ENCODE data around the gene SCG5.

Gene SCG5

GRCh38 chr15:32676169-32676568 lies 34.7 kb downstream of the SCG5 start:
- TF ChIP-seq CTCF (IDR thresholded peaks at IDR 0.05) = no peak
- Mint-ChIP-seq H3K9me3 (no peaks in the 10 kb centered on the region), H3K36me3 (ENCODE audit: low read depth) (peaks cover 16% of the 10 kb centered on the region), H3K4me1 (peaks cover 15% of the 10 kb centered on the region), H3K27me3 (ENCODE audit: low read depth, poor library complexity) (no peaks in the 10 kb centered on the region), H3K4me3 (no peak overlapping the region), H3K27ac (no peak overlapping the region)
- DNase-seq = no peak

GRCh38 chr15:32677238-32677750 lies 35.8 kb downstream of the SCG5 start:
- no peak for DNase-seq
- no peaks in the 10 kb centered on the region for H3K9me3 Mint-ChIP-seq

GRCh38 chr15:32679298-32679690 lies 37.8 kb downstream of the SCG5 start:
- Mint-ChIP-seq H3K27me3 (ENCODE audit: low read depth, poor library complexity) (peaks cover 3% of the 10 kb centered on the region), H3K36me3 (ENCODE audit: low read depth) (peaks cover 25% of the 10 kb centered on the region), H3K9me3 (no peaks in the 10 kb centered on the region), H3K4me1 (peaks cover 26% of the 10 kb centered on the region), H3K4me3 (no peak overlapping the region), H3K27ac (no peak overlapping the region)
- TF ChIP-seq CTCF (IDR thresholded peaks at IDR 0.05) = no peak
- no peak for DNase-seq

More at GRCh38 chr15:32677238-32677750, 35.8 kb downstream of the SCG5 start:
- Mint-ChIP-seq H3K4me3 (no peak overlapping the region), H3K27me3 (ENCODE audit: low read depth, poor library complexity) (peaks cover 3% of the 10 kb centered on the region), H3K27ac (no peak overlapping the region), H3K36me3 (ENCODE audit: low read depth) (peaks cover 25% of the 10 kb centered on the region), H3K4me1 (peaks cover 15% of the 10 kb centered on the region)
- no peak for TF ChIP-seq CTCF (IDR thresholded peaks at IDR 0.05)

- peaks cover 10% of the 10 kb centered on the region for H3K9me3 Mint-ChIP-seq
- no peak overlapping the region for H3K4me3 Mint-ChIP-seq
- H3K4me1 Mint-ChIP-seq = peaks cover 18% of the 10 kb centered on the region
- TF ChIP-seq CTCF (IDR thresholded peaks at IDR 0.05) = no peak
- peaks cover 3% of the 10 kb centered on the region for H3K27me3 Mint-ChIP-seq (ENCODE audit: low read depth, poor library complexity)
- no peak for DNase-seq
- peaks cover 55% of the 10 kb centered on the region for H3K36me3 Mint-ChIP-seq (ENCODE audit: low read depth)
- no peak overlapping the region for H3K27ac Mint-ChIP-seq
These were observed 41.1 kb downstream of the SCG5 start for GRCh38 chr15:32682569-32682968.

- no peak overlapping the region for H3K4me3 Mint-ChIP-seq
- peaks cover 57% of the 10 kb centered on the region for H3K36me3 Mint-ChIP-seq (ENCODE audit: low read depth)
- H3K27me3 Mint-ChIP-seq (ENCODE audit: low read depth, poor library complexity) = peaks cover 3% of the 10 kb centered on the region
- no peak for TF ChIP-seq CTCF (IDR thresholded peaks at IDR 0.05)
- DNase-seq = no peak
- H3K9me3 Mint-ChIP-seq = peaks cover 10% of the 10 kb centered on the region
- H3K4me1 Mint-ChIP-seq = peaks cover 14% of the 10 kb centered on the region
- no peak overlapping the region for H3K27ac Mint-ChIP-seq
These were observed 41.6 kb downstream of the SCG5 start for GRCh38 chr15:32682977-32683630.
